ENCODE data around the gene ACTR5. TPM values are rescaled to one million over a fixed set of nuclear protein-coding genes. Genes with fewer than 3 reads are reported as not detected.
"Not testable (repeated sequence)": the region's sequence is repeated elsewhere in the genome, so short reads cannot be mapped to it uniquely, and the experiment has no call there.

Gene ACTR5
- total and polyA plus RNA-seq, 2 donors (not counting 3 experiments of a cell fraction or from before 2014, with no cell fraction given) = 8.8 to 11.3 TPM

DNA sequence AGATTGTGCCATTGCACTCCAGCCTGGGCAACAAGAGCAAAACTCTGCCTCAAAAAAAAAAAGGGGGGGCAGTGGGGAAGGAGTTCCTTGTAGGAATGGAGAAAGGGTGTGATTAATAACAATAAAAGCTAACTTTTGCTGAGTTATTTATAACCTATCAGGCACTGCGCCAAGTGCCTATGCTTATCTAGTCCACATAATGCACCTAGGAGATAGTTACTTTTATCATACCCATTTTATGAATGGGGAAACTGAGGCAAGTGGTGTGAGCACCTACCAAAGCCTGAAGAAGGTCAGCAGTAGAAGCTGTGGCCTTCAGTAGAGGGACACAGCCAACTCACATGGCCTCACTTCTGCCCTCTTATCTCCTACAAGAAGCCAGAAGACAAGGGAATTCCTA is 43.7 kb downstream of the ACTR5 start:
- no peaks in the 10 kb centered on the region for H3K9me3 ChIP-seq (replicated peaks; ENCODE audit: control insufficient read depth, insufficient read depth, low read length)
- no peaks in the 10 kb centered on the region for H4K20me1 ChIP-seq (replicated peaks; ENCODE audit: control insufficient read depth, extremely low read depth, insufficient read depth, low read length)
- H3K4me1 ChIP-seq (ENCODE audit: control insufficient read depth, extremely low read depth, insufficient read depth, low read length) = no peaks in the 10 kb centered on the region
- no peaks in the 10 kb centered on the region for H3K79me2 ChIP-seq (ENCODE audit: control insufficient read depth, insufficient read depth, low read length)
- H3K27me3 ChIP-seq (ENCODE audit: control insufficient read depth in 2 of 2, insufficient read depth in 2 of 2, low read length in 2 of 2) = peaks cover 0 to 9% of the 10 kb centered on the region in 2 experiments
- no peak for DNase-seq (ENCODE audit: low read depth, low spot score)
- H3K27ac ChIP-seq (ENCODE audit: insufficient read depth, low read depth, low read length) = no peak overlapping the region
- H3K9me1 ChIP-seq (replicated peaks; ENCODE audit: control insufficient read depth, extremely low read depth, insufficient read depth, low read length) = no peaks in the 10 kb centered on the region
- CTCF ChIA-PET = interaction anchor here (0.9 to 4.1 kb wide), 3 partner anchors 8 to 23 kb away, joined by 3 to 14 read pairs (median 5); partner anchors contain the start of gene PPP1R16B
- BruUV-seq (replicated peaks) = no TSS peak
- H3K36me3 ChIP-seq (ENCODE audit: control insufficient read depth in 2 of 2, extremely low read depth in 1 of 2, insufficient read depth in 2 of 2, low read length in 2 of 2) = no peaks in the 10 kb centered on the region
- no peak overlapping the region for H2AFZ ChIP-seq (ENCODE audit: low read depth, low read length)
- FAIRE-seq = no peak
- H3K4me2 ChIP-seq (ENCODE audit: insufficient read depth, low read length) = no peak overlapping the region
- H3K9ac ChIP-seq (replicated peaks; ENCODE audit: extremely low read depth, insufficient read depth, low read length) = no peak overlapping the region
- no peak for TF ChIP-seq EZH2 (IDR thresholded peaks at IDR 0.05; ENCODE audit: borderline replicate concordance, low read depth, low read length, severe bottlenecking)
- no peak for TF ChIP-seq JUN (IDR thresholded peaks at IDR 0.05; ENCODE audit: borderline replicate concordance, insufficient read depth, insufficient read length, low read depth)
- TF ChIP-seq, protein P1, sequence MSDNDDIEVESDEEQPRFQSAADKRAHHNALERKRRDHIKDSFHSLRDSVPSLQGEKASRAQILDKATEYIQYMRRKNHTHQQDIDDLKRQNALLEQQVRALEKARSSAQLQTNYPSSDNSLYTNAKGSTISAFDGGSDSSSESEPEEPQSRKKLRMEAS (IDR thresholded peaks at IDR 0.05; ENCODE audit: insufficient read depth, insufficient read length) = no peak
- TF ChIP-seq FOS (IDR thresholded peaks at IDR 0.05; ENCODE audit: borderline replicate concordance, insufficient read depth, low read length) = no peak
- TF ChIP-seq POLR2A (IDR thresholded peaks at IDR 0.05; ENCODE audit: low read depth, low read length) = no peak
- no peak for TF ChIP-seq CTCF (IDR thresholded peaks at IDR 0.05; ENCODE audit: extremely low read depth in 1 of 2, insufficient read depth in 1 of 2, low read depth in 1 of 2, low read length in 2 of 2)
- TF ChIP-seq MYC (IDR thresholded peaks at IDR 0.05; ENCODE audit: low read depth, low read length) = no peak
- TF ChIP-seq GATA2 (IDR thresholded peaks at IDR 0.05; ENCODE audit: insufficient read depth, insufficient read length, low read depth, low read length) = no peak
- TF ChIP-seq POLR2AphosphoS5 (IDR thresholded peaks at IDR 0.05; ENCODE audit: insufficient read depth, low read depth, low read length) = no peak
- no peak overlapping the region for H3K4me3 ChIP-seq (replicated peaks in 1 of 3; ENCODE audit: insufficient read depth in 1 of 3, low read depth in 1 of 3, low read length in 3 of 3)
- intact Hi-C loops (cut with micrococcal nuclease) (loop anchor here (2.0 kb wide), 1 partner anchor 65 kb away; no protein-coding TSS in a partner anchor), dilution Hi-C loops (cut with MboI; ENCODE audit: extremely low pct_ligation_motif_present, low sequenced_read_pairs) (no loop called here)
- POLR2A ChIA-PET = no interaction called here

DNA sequence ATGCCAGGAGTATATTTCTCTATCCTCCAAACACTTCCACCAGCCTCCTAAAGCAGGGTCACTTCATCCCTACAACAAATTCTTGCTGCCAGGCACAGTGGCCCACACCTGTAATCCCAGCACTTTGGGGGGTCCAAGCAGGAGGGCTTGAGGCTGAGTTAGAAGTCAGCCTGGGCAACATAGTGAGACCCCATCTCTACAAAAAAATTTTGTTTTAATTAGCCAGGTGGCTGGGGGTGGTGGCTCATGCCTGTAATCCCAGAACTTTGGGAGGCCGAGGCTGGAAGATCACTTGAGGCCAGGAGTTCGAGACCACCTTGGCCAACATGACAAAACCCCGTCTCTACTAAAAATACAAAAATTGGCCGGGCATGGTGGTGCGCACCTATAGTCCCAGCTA is 45.8 kb downstream of the ACTR5 start:
- H3K9me1 ChIP-seq (replicated peaks; ENCODE audit: control insufficient read depth, extremely low read depth, insufficient read depth, low read length); CTCF ChIA-PET; H4K20me1 ChIP-seq (replicated peaks; ENCODE audit: control insufficient read depth, extremely low read depth, insufficient read depth, low read length); H3K4me2 ChIP-seq (ENCODE audit: insufficient read depth, low read length); H3K79me2 ChIP-seq (ENCODE audit: control insufficient read depth, insufficient read depth, low read length); dilution Hi-C loops (cut with MboI; ENCODE audit: extremely low pct_ligation_motif_present, low sequenced_read_pairs); H3K9ac ChIP-seq (replicated peaks; ENCODE audit: extremely low read depth, insufficient read depth, low read length); H3K27me3 ChIP-seq (ENCODE audit: control insufficient read depth in 2 of 2, insufficient read depth in 2 of 2, low read length in 2 of 2); DNase-seq (ENCODE audit: low read depth, low spot score); FAIRE-seq; POLR2A ChIA-PET; intact Hi-C loops (cut with micrococcal nuclease); H3K4me3 ChIP-seq (replicated peaks in 1 of 3; ENCODE audit: insufficient read depth in 1 of 3, low read depth in 1 of 3, low read length in 3 of 3); H3K9me3 ChIP-seq (replicated peaks; ENCODE audit: control insufficient read depth, insufficient read depth, low read length); H3K36me3 ChIP-seq (ENCODE audit: control insufficient read depth in 2 of 2, extremely low read depth in 1 of 2, insufficient read depth in 2 of 2, low read length in 2 of 2); H3K4me1 ChIP-seq (ENCODE audit: control insufficient read depth, extremely low read depth, insufficient read depth, low read length); H2AFZ ChIP-seq (ENCODE audit: low read depth, low read length); BruUV-seq (replicated peaks); H3K27ac ChIP-seq (ENCODE audit: insufficient read depth, low read depth, low read length): not testable (repeated sequence)
